Hepatocyte (in vitro differentiated cells): ENCODE measurements around the gene SYNGR1.

Experiments used
- EZH2 ChIP-seq: fragments of 200-600 bp; sonication (generic); IDR thresholded peaks from 2 replicates; pipeline ENCODE4 v1.6.1; 2016; ENCODE audit warnings: antibody characterized with exemption, mild to moderate bottlenecking, borderline replicate concordance
- EZH2phosphoT487 ChIP-seq: fragments of 200-600 bp; sonication (generic); IDR thresholded peaks from one replicate; pipeline ENCODE4 v1.6.1; 2018; ENCODE audit warnings: antibody characterized with exemption, mild to moderate bottlenecking, low read depth, moderate library complexity; ENCODE audit not compliant: unreplicated experiment, severe bottlenecking
- TF ChIP-seq, protein P1 (sequence below): fragments of 200-600 bp; sonication (generic); IDR thresholded peaks from 2 replicates; pipeline ENCODE4 v1.5.1; 2016; ENCODE audit warnings: antibody characterized with exemption, mild to moderate bottlenecking; ENCODE audit not compliant: poor library complexity

DNA sequence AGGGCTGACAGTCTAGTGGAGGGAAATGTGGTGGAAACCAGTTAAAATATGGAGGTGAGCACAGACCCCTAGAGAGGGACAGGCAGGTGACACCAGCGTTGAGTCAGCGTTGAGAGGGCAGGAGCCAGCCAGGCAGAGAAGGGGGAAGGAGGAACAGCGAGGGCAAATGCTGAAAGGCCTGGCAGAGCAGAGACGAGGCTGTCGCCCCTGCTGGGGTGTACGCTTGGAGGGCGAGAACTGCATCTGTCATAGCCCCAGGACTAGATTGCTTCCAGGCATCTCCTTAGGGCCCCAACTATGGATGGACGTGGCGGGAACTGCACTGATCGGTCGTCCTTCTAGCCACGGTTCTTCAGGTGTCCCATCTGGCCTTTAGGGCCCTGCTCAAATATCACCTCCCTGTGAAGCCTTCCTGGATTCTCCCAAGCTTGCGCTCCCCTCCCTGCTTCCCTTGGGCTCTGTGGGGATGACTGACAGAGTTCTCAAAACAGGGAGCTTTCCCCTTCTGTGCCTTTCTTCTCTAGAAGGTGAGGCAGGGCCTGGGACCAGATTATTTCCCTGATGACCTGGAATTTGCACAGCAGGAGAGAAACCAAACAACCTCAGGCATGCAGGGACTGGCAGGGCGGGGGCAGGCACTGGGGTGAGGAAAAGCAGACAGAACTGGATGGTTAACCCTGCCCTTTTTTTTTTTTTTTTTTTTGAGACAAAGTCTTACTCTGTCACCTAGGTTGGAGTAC, 11.1 kb downstream of the SYNGR1 start:
- TF ChIP-seq, protein P1, sequence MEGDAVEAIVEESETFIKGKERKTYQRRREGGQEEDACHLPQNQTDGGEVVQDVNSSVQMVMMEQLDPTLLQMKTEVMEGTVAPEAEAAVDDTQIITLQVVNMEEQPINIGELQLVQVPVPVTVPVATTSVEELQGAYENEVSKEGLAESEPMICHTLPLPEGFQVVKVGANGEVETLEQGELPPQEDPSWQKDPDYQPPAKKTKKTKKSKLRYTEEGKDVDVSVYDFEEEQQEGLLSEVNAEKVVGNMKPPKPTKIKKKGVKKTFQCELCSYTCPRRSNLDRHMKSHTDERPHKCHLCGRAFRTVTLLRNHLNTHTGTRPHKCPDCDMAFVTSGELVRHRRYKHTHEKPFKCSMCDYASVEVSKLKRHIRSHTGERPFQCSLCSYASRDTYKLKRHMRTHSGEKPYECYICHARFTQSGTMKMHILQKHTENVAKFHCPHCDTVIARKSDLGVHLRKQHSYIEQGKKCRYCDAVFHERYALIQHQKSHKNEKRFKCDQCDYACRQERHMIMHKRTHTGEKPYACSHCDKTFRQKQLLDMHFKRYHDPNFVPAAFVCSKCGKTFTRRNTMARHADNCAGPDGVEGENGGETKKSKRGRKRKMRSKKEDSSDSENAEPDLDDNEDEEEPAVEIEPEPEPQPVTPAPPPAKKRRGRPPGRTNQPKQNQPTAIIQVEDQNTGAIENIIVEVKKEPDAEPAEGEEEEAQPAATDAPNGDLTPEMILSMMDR, result no peak
- TF ChIP-seq EZH2, result no peak
- TF ChIP-seq EZH2phosphoT487, result no peak
